AG08395 (cell line): ENCODE results near the gene MTA3.
"Not testable (repeated sequence)": the region's sequence is repeated elsewhere in the genome, so short reads cannot be mapped to it uniquely, and the experiment has no call there.

Experiments
- DNase-seq: peaks from one replicate; pipeline ENCODE4 v3.0.0; 2012; ENCODE audit warnings: mixed read lengths, low spot score

The MTA3 gene

DNA sequence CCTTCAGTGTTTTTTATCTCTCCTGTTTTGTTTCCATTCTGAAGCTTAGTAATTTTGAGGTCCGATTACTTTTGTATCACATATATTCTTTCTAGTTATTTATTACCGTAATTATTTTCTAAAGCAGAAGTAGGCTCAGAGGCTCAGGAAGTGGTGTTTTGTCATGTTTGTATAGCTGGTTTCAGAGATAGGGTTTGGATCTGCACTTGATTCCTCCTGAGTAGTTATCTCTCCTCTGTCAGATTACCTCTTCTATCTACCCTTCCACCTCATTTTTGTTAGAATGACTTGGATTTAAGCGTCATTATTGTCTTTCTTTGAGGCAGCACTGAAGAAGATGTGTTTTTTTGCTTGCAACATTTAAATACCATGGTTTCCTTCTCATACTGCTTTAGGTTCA is 95.4 kb downstream of the MTA3 start:
- DNase-seq = no peak

DNA sequence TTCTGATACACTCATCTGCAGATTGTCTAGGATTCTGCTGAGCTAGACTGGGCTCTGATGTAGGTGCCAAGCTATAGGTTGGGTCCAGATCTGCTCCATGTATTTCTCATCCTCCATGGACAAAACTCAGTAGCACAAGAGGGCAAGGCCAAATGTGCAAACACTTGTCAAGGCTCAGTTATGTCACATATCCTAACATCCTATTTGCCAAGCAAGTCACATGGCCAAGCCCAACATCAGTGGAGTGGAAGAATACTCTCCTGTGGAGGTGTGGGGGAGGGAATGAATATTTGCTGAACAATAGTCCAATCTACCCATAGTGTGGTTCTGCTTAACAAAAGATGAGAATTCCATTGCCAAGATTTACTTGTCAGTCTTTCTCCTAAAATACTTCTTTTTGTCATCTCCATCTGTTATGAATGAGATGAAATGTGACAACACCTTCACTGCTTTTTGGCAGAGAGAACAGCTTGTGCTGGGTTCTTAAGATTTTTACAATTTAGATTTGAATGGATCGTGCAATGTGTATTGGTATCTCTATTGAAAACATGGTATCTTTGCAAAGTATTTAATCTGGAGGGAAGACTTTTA is 105.7 kb downstream of the MTA3 start:
- no peak for DNase-seq

DNA sequence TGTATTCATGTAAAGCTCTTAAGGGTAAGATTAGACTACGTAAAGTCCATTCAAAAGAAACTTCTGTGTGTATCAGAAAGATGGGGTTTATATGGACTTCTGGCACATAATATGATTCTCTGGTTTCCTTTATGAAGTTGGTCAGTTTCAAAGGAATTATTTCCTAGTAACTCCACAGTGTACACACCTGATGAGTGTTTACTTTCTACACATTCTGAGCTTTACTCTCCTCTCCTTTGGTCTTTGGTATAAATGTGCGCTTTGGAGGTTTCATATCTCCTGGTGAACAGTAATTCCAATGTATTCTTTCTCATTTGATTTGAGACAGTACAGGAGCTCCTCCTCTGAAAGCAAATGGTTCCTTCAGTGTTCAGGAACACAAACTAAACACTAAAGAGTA is 107.4 kb downstream of the MTA3 start:
- DNase-seq = no peak

DNA sequence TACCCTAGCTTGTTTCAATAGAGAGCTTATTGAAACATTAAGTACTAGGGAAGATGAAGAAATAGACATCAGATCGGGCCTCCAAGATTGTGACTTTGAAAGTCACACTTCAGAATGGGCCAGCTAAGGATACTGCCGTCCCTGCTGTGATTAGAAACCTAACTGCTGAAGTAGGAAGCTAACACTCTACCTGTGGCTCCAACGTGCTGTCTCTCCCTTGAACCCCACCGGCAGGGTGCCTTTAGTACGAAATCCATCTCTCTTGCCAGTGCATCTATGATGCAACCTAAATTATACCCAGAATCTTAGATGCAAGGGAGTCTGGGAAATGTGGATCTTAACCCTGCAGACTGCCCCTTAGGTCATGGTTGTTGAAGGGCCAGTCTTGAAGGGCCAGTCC is 116.9 kb downstream of the MTA3 start:
- no peak for DNase-seq

DNA sequence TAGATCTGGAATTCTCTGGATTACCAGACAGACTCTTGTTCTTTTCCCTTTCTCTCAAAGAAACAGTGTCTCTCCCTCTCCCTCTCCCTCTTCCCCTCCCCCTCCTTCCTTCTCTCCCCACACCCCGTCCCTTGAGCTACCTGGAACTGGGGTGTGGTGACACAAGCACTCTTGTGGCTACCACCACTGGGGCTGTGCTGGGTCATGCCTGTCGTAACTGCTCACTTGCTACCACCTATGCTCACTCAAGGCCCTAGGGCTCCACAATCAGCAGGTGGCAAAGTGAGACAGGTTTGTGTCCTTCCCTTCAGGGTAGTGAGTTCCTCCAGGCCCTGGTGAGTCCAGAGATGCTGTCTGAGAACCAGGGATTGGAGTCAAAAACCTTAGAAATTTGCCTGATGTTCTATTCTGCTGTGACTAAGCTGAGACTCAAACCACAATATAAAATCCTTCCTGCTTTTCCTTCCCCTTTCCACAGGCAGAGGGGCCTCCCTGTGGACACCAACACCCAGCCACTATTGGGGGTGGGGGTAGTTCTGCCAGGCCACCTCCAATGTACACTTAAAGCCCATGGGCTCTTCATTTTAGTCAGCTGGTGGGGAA is 124.7 kb downstream of the MTA3 start:
- no peak for DNase-seq

GRCh38 chr2:42693688-42694479 is 125.5 kb downstream of the MTA3 start:
- DNase-seq = no peak

DNA sequence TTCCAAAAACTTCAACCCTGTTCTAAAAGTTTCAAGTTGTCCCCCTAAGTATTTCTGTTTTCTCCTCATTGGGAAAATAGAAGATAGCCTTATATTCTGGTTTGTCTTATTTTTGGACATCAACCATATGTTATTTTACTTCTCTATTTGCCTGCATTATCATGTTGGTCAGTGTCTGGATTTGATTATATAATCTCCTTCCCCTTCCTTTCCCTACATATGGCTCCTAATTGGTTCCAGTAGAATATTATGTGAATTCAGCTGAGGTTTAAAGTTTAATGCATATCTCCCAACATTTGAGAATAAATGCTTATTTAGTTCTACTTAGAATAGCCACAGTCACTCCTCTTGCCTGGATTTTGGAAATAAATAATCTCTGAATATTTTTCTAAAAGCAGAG is 128.6 kb downstream of the MTA3 start:
- no peak for DNase-seq

DNA sequence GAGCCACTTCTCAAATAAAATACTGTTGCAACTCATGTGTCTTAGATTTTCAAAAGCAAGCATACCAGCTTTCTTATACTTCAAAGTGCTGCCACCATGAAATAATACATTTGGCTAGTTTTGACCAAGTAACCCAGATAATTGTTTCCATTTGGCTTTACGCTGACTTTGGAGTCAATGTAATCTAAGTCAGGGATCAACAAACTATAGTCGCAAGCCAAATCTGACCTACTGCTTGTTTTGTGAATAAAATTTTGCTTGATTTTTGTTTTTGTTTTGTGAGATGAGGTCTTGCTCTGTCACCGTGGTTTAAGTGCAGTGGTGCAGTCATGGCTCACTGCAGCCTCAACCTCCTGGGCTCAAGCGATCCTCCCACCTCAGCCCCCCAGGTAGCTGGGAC is 130.5 kb downstream of the MTA3 start:
- DNase-seq = no peak

DNA sequence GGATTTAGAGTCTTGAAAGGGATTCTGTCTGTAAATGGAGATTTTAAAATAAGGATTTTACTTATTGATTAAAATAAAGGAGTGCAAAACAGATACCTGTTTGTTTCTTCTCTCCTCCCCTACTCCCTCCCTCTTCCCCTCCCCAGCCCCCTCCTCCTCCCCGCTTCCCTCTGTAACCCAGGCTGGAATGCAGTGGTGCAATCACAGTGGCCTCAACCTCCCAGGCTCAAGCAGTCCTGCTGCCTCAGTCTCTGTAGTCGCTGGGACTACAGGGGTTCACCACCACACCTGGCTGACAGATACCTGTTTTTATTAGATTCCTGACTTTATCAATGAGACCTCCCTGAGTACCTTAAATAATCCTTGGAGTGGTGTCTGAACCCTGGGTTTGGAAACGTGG is 138.4 kb downstream of the MTA3 start:
- DNase-seq = no peak

GRCh38 chr2:42708179-42708578 is 139.7 kb downstream of the MTA3 start:
- no peak for DNase-seq

GRCh38 chr2:42711896-42712295 is 143.5 kb downstream of the MTA3 start:
- DNase-seq = no peak

- DNase-seq = no peak
Observed at GRCh38 chr2:42712934-42713333, 144.5 kb downstream of the MTA3 start.

DNA sequence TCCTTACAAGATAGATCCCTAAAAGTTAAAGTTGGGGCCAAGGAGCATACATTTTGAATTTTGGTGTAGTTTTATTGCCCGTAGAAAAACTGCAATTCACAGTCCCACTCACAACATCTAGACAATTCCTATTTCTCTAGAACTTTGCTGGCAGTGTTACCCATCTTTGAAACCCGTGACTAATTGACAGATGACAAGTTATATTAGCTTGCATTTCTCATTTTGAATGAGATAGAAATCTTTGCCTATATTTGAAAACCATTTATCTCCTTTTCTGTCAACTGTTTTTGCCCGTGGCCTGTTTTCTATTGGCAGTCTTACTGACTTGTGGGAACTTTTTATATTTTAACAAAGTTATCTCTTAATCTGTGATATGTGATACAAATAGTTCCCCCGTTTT is 145.5 kb downstream of the MTA3 start:
- no peak for DNase-seq

- DNase-seq = no peak
Observed at GRCh38 chr2:42714686-42715085, 146.3 kb downstream of the MTA3 start.

DNA sequence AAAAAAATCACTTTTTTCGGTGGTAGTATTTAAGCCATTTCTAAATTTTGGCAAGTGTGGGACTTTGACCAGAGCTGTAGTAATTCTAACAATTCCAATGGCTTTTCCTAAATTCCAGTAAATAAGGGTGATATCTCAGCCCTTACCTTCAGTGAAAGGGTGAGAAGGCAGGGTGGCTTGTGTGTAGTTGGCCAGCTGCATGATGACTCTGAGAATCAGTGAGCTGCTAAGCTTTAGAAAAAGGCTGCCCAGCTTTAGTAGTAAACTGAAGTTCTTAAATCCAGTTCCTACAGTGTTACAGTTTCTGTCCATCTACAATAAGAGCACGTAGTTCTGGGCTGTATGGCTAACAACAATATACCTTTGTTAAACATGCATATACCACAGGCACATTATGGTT is 153.5 kb downstream of the MTA3 start:
- DNase-seq = no peak

DNA sequence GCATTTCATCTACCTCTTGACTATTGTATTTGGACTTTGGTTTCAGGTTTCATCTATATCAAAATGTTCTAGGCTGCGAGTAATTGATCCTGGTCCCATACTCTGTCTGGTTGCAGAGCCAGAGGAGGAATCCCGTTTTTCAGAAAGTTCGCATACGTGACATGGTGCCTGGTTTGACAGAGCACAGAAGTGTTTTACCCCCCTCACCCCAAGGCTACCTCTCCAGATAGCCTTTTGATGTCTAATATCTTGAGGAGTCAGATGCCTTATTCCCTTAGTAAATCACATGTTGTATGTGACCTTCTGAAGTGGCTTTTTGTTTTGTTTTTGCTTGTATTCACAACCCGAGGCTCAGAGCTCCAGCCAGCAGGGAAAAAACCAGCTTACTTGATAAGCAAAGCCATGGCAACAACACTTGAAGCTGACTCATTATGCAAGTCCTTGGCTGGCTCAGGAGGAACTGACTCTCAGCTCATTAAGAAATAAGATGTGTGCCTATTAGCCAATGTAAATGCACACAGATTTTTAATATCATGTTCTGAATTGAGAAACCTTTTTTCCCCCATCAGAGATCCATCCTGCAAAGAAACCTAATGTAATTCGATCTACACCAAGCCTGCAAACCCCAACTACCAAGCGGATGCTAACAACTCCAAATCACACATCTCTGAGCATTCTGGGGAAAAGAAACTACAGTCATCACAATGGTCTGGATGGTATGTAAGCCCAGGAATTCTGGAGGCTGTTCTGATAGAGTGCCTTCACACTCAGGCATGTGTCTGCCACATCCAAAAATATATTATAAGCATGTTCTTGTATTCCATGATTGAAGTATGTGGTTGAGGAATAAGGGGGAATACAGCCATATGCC is 154.1 kb downstream of the MTA3 start:
- peak; percentile 81 for DNase-seq

GRCh38 chr2:42723465-42723864 is 155.0 kb downstream of the MTA3 start:
- no peak for DNase-seq

GRCh38 chr2:42724886-42725285 is 156.5 kb downstream of the MTA3 start:
- no peak for DNase-seq

DNA sequence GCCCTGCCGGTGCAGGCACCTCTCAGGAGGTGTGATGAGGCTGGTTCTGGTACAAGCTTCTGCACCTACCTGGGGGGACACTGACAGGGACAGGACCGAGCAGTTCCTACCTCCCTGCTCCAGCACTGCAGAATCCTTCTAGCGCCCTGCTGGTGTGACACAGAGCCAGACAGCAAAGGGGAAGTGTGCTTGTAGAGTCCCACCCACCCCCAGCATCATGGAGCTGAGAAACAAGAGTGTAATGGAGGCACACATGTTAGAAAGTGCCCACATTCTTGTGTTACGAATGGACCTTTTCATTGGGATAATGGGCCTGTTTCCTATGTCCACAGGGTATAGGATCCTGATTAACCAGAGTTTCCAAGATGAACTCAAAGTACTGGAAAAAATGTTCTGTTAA is 157.2 kb downstream of the MTA3 start:
- DNase-seq = no peak

DNA sequence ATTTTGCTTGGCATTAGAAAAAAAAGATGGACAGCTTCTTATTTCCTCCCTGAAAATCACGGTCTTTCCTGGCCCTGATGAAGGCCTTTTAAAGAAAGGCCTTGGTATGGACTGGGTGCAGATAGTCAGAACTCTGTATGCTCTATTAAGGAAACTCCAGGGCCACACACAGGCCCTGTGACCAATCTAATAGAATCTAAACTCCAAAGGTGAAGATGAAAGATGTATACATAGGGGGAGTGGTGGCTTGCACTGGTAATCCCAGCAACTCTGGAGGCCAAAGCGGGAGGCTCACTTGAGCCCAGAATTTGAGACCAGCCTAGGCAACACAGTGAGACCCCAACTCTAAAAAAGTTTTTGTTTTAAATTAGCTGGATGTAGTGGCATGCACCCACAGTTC is 158.2 kb downstream of the MTA3 start:
- DNase-seq = no peak

- not testable (repeated sequence) for DNase-seq
Observed at GRCh38 chr2:42731316-42731715, 162.9 kb downstream of the MTA3 start.

DNA sequence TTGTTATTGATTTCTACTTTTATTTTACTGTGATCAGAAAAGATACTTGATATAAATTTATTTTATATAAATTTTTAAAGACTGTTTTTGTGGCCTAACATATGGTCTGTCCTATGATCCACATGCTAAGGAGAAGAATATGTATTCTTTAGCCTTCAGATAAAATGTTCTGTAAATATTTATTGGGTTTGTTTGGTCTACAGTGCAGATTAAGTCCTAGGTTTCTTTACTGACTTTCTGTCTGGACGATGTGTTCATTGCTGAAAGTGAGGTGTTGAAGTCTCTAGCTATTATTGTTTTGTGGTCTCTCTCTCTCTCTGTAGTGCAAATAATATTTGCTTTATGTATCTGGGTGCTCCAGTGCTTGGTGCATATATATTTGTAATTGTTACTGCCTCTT is 165.4 kb downstream of the MTA3 start:
- DNase-seq = no peak
